DOHH2 (cell line): Measurements from ENCODE around the gene KRT6B.

Source experiments
- CTCF ChIP-seq: fragments of 200-600 bp; sonication (generic); IDR thresholded peaks from one replicate; pipeline ENCODE4 v1.5.1; 2014; ENCODE audit warnings: antibody characterized with exemption, mild to moderate bottlenecking, low read depth, low read length; ENCODE audit not compliant: poor library complexity, severe bottlenecking
- EZH2phosphoT487 ChIP-seq: fragments of 200-600 bp; sonication (generic); IDR thresholded peaks from 2 replicates; pipeline ENCODE4 v1.6.1; 2017; ENCODE audit warnings: borderline replicate concordance, mild to moderate bottlenecking, antibody characterized with exemption, low read length, moderate library complexity, mixed read lengths

GRCh38 chr12:52399756-52400155 lies 52.2 kb downstream of the KRT6B start:
- TF ChIP-seq CTCF (no peak), EZH2phosphoT487 (no peak)
